ENCODE data around the gene SUDS3.
"Not testable (repeated sequence)": the region's sequence is repeated elsewhere in the genome, so short reads cannot be mapped to it uniquely, and the experiment has no call there.

Gene SUDS3

GRCh38 chr12:118347916-118348315 is 28.4 kb upstream of the SUDS3 start:
- ATAC-seq (ENCODE audit: low read depth) (no peak), DNase-seq (ENCODE audit: low spot score) (no peak)
- TF ChIP-seq CTCF (IDR thresholded peaks at IDR 0.05; ENCODE audit: poor library complexity, severe bottlenecking), result no peak
- no peaks in the 10 kb centered on the region for H3K27me3 ChIP-seq (ENCODE audit: insufficient read depth, poor library complexity, severe bottlenecking)
- H3K4me3 ChIP-seq (ENCODE audit: severe bottlenecking), result no peak overlapping the region
- no peaks in the 10 kb centered on the region for H3K4me1 ChIP-seq (ENCODE audit: insufficient read depth, poor library complexity, severe bottlenecking)
- no peak overlapping the region for H3K27ac ChIP-seq (ENCODE audit: poor library complexity, severe bottlenecking)
- peaks cover 4% of the 10 kb centered on the region for H3K36me3 ChIP-seq (ENCODE audit: low read depth)
- no peaks in the 10 kb centered on the region for H3K9me3 ChIP-seq (ENCODE audit: severe bottlenecking)

- no peaks in the 10 kb centered on the region for H3K27me3 ChIP-seq (ENCODE audit: insufficient read depth, poor library complexity, severe bottlenecking)
- no peak for TF ChIP-seq CTCF (IDR thresholded peaks at IDR 0.05; ENCODE audit: poor library complexity, severe bottlenecking)
- H3K9me3 ChIP-seq (ENCODE audit: severe bottlenecking), result peaks cover 4% of the 10 kb centered on the region
- no peak overlapping the region for H3K4me3 ChIP-seq (ENCODE audit: severe bottlenecking)
- H3K4me1 ChIP-seq (ENCODE audit: insufficient read depth, poor library complexity, severe bottlenecking), result peaks cover 6% of the 10 kb centered on the region
- peaks cover 10% of the 10 kb centered on the region for H3K36me3 ChIP-seq (ENCODE audit: low read depth)
- H3K27ac ChIP-seq (ENCODE audit: poor library complexity, severe bottlenecking), result no peak overlapping the region
- DNase-seq (ENCODE audit: low spot score), result no peak
- no peak for ATAC-seq (ENCODE audit: low read depth)
Measured at GRCh38 chr12:118350908-118351559, 25.3 kb upstream of the SUDS3 start.

- no peak overlapping the region for H3K27ac ChIP-seq (ENCODE audit: poor library complexity, severe bottlenecking)
- ATAC-seq (ENCODE audit: low read depth) (no peak), DNase-seq (ENCODE audit: low spot score) (no peak)
- H3K4me1 ChIP-seq (ENCODE audit: insufficient read depth, poor library complexity, severe bottlenecking), result peaks cover 29% of the 10 kb centered on the region
- H3K9me3 ChIP-seq (ENCODE audit: severe bottlenecking), result peaks cover 4% of the 10 kb centered on the region
- no peak overlapping the region for H3K4me3 ChIP-seq (ENCODE audit: severe bottlenecking)
- no peak for TF ChIP-seq CTCF (IDR thresholded peaks at IDR 0.05; ENCODE audit: poor library complexity, severe bottlenecking)
- no peaks in the 10 kb centered on the region for H3K27me3 ChIP-seq (ENCODE audit: insufficient read depth, poor library complexity, severe bottlenecking)
- peaks cover 10% of the 10 kb centered on the region for H3K36me3 ChIP-seq (ENCODE audit: low read depth)
Measured at GRCh38 chr12:118353721-118354120, 22.6 kb upstream of the SUDS3 start.

- not testable (repeated sequence) for H3K27ac ChIP-seq (ENCODE audit: poor library complexity, severe bottlenecking); H3K27me3 ChIP-seq (ENCODE audit: insufficient read depth, poor library complexity, severe bottlenecking); ATAC-seq (ENCODE audit: low read depth); H3K4me3 ChIP-seq (ENCODE audit: severe bottlenecking); DNase-seq (ENCODE audit: low spot score); H3K9me3 ChIP-seq (ENCODE audit: severe bottlenecking); H3K36me3 ChIP-seq (ENCODE audit: low read depth)
- H3K4me1 ChIP-seq (ENCODE audit: insufficient read depth, poor library complexity, severe bottlenecking), result peaks cover 37% of the 10 kb centered on the region
Measured at GRCh38 chr12:118354503-118354902, 21.9 kb upstream of the SUDS3 start.

- Histone ChIP-seq H3K4me1 (ENCODE audit: insufficient read depth, poor library complexity, severe bottlenecking) (peaks cover 40% of the 10 kb centered on the region), H3K4me3 (ENCODE audit: severe bottlenecking) (no peak overlapping the region), H3K36me3 (ENCODE audit: low read depth) (peaks cover 10% of the 10 kb centered on the region; the same call in 1 of the 2 replicates), H3K9me3 (ENCODE audit: severe bottlenecking) (peaks cover 4% of the 10 kb centered on the region), H3K27me3 (ENCODE audit: insufficient read depth, poor library complexity, severe bottlenecking) (no peaks in the 10 kb centered on the region), H3K27ac (ENCODE audit: poor library complexity, severe bottlenecking) (no peak overlapping the region)
- DNase-seq (ENCODE audit: low spot score) (no peak), ATAC-seq (ENCODE audit: low read depth) (no peak)
- no peak for TF ChIP-seq CTCF (IDR thresholded peaks at IDR 0.05; ENCODE audit: poor library complexity, severe bottlenecking)
Measured at GRCh38 chr12:118354903-118355302, 21.5 kb upstream of the SUDS3 start.
